RWPE1 (cell line): ENCODE data around the gene GRAMD1A.
"Not testable (repeated sequence)": the region's sequence is repeated elsewhere in the genome, so short reads cannot be mapped to it uniquely, and the experiment has no call there.

ENCODE experiments used
- CTCF ChIA-PET: fragments of 350-600 bp; sonication (Branson Sonifier 250); formaldehyde crosslinking; extraction: SDS; loops from one replicate; lab custom pipeline; 2021; lab: Yijun Ruan, JAX
- POLR2A ChIA-PET: fragments of 400-600 bp; formaldehyde crosslinking; extraction: SDS; loops from one replicate; lab custom pipeline; 2020; ENCODE audit warnings: antibody characterized with exemption; ENCODE audit not compliant: low non-redundant PET; lab: Yijun Ruan, JAX
- DNase-seq: peaks from one replicate; pipeline ENCODE4 v3.0.0; 2012; ENCODE audit warnings: low spot score
- H3K27ac ChIP-seq: fragments of 450-650 bp; 2 replicates; pipeline ENCODE4 v1.5.1; 2017
- TF ChIP-seq, protein P1 (sequence below): fragments of 450-650 bp; conservative IDR thresholded peaks from 2 replicates; pipeline ENCODE4 v1.5.1; 2017; ENCODE audit warnings: low read depth, mild to moderate bottlenecking

The GRAMD1A gene

DNA sequence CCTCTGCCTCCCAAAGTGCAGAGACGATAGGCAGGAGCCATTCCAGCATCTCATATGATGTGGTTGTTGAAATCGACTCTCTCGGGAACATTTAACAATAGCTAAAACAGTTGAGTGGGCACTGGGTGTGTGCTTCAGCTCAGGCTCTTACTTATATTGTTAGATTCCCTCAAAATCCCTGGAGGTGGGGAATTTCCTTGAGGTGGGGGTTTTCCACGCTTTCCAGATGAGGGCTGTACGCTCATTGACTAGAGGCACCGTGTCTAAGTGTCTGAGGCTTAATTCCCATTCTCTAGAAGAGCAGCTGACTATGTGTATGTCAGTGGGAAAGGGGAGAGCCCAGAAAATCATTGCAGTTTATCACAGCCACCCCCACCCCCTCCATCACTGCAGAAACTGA is 10.8 kb upstream of the GRAMD1A start:
- ChIA-PET CTCF (no interaction called here), POLR2A (no interaction called here)
- TF ChIP-seq, protein P1, sequence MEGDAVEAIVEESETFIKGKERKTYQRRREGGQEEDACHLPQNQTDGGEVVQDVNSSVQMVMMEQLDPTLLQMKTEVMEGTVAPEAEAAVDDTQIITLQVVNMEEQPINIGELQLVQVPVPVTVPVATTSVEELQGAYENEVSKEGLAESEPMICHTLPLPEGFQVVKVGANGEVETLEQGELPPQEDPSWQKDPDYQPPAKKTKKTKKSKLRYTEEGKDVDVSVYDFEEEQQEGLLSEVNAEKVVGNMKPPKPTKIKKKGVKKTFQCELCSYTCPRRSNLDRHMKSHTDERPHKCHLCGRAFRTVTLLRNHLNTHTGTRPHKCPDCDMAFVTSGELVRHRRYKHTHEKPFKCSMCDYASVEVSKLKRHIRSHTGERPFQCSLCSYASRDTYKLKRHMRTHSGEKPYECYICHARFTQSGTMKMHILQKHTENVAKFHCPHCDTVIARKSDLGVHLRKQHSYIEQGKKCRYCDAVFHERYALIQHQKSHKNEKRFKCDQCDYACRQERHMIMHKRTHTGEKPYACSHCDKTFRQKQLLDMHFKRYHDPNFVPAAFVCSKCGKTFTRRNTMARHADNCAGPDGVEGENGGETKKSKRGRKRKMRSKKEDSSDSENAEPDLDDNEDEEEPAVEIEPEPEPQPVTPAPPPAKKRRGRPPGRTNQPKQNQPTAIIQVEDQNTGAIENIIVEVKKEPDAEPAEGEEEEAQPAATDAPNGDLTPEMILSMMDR, result no peak
- no peak overlapping the region for H3K27ac ChIP-seq
- no peak for DNase-seq

DNA sequence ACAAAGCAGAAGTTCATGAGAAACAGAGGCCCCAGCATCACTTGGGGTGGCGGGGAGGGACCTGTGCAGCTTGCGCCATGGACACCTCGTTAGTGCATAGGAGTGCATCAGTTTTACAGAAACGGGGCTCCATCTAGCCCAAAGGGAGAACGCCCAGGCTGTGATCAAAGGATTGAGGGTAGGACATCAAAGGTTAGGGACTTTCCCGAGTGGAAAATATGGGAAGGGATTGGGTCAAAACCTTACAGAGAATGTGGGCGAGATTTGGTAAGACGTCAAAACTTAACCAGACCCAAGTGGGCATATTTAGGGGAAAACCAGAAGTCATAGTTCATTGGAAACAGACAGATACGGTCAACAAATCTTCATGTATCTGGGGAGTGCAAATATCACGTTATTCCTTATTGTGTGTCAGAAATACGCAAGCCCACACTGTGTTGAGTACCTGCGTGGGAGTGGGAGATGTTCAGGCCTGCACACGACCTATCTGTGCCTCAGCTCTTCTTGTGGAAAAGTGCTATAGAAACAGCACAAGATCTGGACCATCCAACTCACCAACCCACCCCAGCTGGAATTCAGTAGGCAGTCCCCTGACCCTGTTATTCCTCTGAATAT is 9.4 kb upstream of the GRAMD1A start:
- ChIA-PET POLR2A (no interaction called here), CTCF (interaction anchor here (0.8 to 0.9 kb wide), 2 partner anchors 18 to 76 kb away, joined by 3 read pairs; no protein-coding TSS in a partner anchor)

DNA sequence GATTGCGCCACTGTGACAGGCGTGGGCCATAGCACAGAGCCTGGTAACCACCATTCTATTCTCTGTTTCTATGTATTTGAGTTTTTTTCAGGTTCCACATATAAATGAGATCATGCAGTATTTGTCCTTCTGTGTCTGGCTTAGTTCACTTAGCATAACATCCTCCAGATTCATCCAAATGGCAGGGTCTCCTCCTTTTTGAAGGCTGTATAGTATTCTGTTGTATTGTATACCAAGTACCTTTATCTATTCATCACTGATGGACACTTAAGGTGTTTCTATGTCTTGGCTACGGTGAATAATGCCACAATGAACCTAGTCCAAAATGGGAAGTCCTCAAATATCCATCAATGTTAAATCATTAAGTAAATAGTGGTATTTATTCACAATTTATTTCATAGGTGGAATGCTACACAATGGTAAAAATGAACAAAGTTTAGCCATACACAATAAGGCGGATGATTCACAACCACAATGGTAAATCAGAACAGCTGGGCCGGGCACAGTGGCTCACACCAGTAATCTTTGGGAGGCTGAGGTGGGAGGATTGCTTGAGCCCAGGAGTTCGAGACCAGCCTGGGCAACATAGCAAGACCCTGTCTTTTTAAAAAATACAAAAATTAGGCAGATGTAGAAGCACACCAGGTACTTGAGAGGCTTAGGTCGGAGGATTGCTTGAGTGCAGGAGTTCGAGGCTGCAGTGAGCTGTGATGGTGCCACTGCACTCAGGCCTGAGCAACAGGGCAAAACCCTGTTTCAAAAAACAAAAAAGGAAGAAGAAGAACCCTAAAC is 8.4 kb upstream of the GRAMD1A start:
- TF ChIP-seq, protein P1, result no peak
- H3K27ac ChIP-seq, result no peak overlapping the region
- CTCF ChIA-PET, result interaction anchor here (0.8 kb wide), 1 partner anchor 75 kb away, joined by 3 read pairs; no protein-coding TSS in a partner anchor
- no peak for DNase-seq
- POLR2A ChIA-PET, result no interaction called here

More for the DNA sequence above, 9.4 kb upstream of the GRAMD1A start:
- H3K27ac ChIP-seq, result no peak overlapping the region
- TF ChIP-seq, protein P1, result no peak
- no peak for DNase-seq

DNA sequence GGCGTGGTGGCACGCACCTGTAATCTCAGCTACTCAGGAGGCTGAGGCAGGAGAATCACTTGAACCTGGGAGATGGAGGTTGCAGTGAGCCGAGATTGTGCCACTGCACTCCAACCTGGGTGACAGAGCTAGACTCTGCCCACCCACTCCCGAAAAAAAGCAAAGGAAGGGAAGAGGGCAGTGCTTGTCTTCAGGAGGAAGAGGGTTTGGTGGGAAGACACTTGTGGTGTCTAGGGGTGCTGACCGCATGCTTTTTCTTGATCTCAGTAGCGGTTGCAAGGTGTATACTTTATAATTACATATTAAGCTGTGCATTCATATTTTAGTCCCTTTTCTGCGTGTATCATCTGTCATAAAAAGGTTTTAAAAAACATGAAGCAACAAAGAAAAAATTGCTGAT is 7.5 kb upstream of the GRAMD1A start:
- H3K27ac ChIP-seq, POLR2A ChIA-PET, CTCF ChIA-PET, DNase-seq: not testable (repeated sequence)

DNA sequence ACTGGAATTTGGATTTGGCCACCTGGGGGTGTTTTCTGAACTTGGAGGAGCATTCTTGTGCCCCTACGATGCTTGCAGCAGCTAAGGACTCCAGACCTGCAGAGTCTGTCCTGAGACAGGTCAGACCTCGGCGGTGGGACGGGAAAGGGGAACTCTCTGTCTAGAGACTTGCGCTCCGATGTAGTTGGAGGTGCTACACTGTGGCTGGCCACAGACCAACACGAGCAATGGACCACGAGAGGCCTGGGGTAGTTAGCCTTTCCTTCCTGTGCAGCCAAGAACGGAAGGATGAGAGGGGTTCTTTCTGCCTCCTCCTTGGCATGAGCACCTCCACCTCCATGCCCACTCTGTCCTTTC is 5.9 kb upstream of the GRAMD1A start:
- H3K27ac ChIP-seq, result no peak overlapping the region
- CTCF ChIA-PET, result interaction anchor here (0.6 to 1.1 kb wide), 2 partner anchors 9 to 20 kb away, joined by 3 to 7 read pairs; no protein-coding TSS in a partner anchor
- no peak for DNase-seq
- POLR2A ChIA-PET, result no interaction called here
- TF ChIP-seq, protein P1, result no peak

DNA sequence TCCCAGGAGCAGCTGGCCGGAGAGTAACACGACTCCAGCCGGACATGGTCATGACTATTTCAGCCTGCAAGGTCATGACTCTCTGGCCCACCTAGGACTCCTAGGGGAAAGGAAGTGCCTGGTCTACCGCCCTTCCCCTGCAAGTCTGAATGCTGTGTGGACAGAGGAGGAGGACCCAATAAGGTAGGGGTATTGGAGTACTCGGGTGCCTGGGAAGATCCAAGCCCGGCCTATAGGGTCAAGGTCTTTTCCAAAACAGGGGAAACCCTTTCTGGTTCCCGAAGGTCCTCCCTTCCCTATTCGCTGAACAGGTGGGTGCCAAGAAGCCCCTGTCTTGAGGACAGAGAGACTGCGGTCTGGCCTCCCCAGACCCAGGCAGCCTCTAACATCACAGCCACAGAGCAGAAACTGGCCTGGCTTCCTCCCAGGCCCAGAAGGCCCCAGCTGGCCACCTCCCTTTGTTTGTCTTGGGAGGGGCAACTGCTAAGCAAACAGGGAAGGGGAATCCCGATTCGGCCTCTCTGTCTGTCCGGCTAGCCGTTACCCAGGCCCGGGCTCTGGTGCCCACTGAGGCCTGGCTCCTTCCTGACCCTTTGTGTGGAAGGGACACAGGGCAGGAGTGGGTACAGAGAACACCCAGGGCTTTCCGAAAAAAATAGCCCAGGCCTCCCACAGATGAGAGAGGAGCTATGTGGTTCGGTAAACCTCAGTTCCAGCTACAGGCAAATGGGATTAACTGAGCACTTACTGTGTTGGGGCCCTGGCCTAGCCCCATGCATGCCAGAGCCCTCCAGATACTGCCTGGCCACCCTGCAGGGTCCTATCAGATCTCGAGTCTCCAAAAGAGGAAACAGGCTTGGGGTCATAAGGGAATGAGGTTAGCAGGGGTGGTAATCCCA is 5.2 kb upstream of the GRAMD1A start:
- no peak for DNase-seq
- CTCF ChIA-PET, result interaction anchor here (1.1 kb wide), 2 partner anchors 10 to 22 kb away, joined by 3 to 7 read pairs; no protein-coding TSS in a partner anchor
- H3K27ac ChIP-seq, result no peak overlapping the region
- TF ChIP-seq, protein P1, result no peak
- POLR2A ChIA-PET, result no interaction called here
